ENCODE results near the gene TCEA3. TPM values are rescaled to one million over a fixed set of nuclear protein-coding genes. Genes with fewer than 3 reads are reported as not detected.

TCEA3 gene
- total RNA-seq, 2 donors from 2014 or later: 128 to 133 TPM

GRCh38 chr1:23441446-23442148 is 17.0 kb upstream of the TCEA3 start:
- Histone ChIP-seq H3K27ac (no peak overlapping the region), H3K4me3 (no peak overlapping the region), H3K4me1 (peaks cover 4% of the 10 kb centered on the region), H3K9me3 (no peaks in the 10 kb centered on the region), H3K9ac (ENCODE audit: low read depth in 2 of 2, low read length in 2 of 2) (no peak overlapping the region), H3K36me3 (no peaks in the 10 kb centered on the region), H3K27me3 (no peaks in the 10 kb centered on the region)
- intact Hi-C loops (cut with DNase I): no loop called here
- TF ChIP-seq CTCF (IDR thresholded peaks at IDR 0.05): no peak
- DNase-seq: no peak

- H3K27ac ChIP-seq: no peak overlapping the region
- H3K4me1 ChIP-seq: peaks cover 10% of the 10 kb centered on the region
- no peaks in the 10 kb centered on the region for H3K36me3 ChIP-seq
- H3K9me3 ChIP-seq: no peaks in the 10 kb centered on the region
- H3K9ac ChIP-seq (ENCODE audit: low read depth in 2 of 2, low read length in 2 of 2): no peak overlapping the region
- H3K4me3 ChIP-seq: no peak overlapping the region
- DNase-seq: no peak
- no peak for TF ChIP-seq CTCF (IDR thresholded peaks at IDR 0.05)
- intact Hi-C loops (cut with DNase I): no loop called here
- H3K27me3 ChIP-seq: no peaks in the 10 kb centered on the region
Observed at GRCh38 chr1:23438545-23438944, 14.0 kb upstream of the TCEA3 start.

GRCh38 chr1:23437355-23437664 is 12.8 kb upstream of the TCEA3 start:
- intact Hi-C loops (cut with DNase I): no loop called here
- no peaks in the 10 kb centered on the region for H3K9me3 ChIP-seq
- no peak for DNase-seq
- no peaks in the 10 kb centered on the region for H3K36me3 ChIP-seq
- no peak for TF ChIP-seq CTCF (IDR thresholded peaks at IDR 0.05)
- peak overlapping the region in 1 of 2 donors; percentile 41 for H3K9ac ChIP-seq (ENCODE audit: low read depth in 2 of 2, low read length in 2 of 2)
- H3K27ac ChIP-seq: no peak overlapping the region
- H3K27me3 ChIP-seq: no peaks in the 10 kb centered on the region
- peaks cover 10% of the 10 kb centered on the region for H3K4me1 ChIP-seq
- no peak overlapping the region for H3K4me3 ChIP-seq

GRCh38 chr1:23436520-23437354 is 12.2 kb upstream of the TCEA3 start:
- peak overlapping the region in 1 of 2 donors; percentile 46 for H3K9ac ChIP-seq (ENCODE audit: low read depth in 2 of 2, low read length in 2 of 2)
- H3K4me1 ChIP-seq: peaks cover 10% of the 10 kb centered on the region
- H3K4me3 ChIP-seq: no peak overlapping the region
- no peaks in the 10 kb centered on the region for H3K36me3 ChIP-seq
- DNase-seq: peak; percentile 98
- TF ChIP-seq CTCF (IDR thresholded peaks at IDR 0.05): no peak
- peak overlapping the region; percentile 82 for H3K27ac ChIP-seq
- no peaks in the 10 kb centered on the region for H3K27me3 ChIP-seq
- intact Hi-C loops (cut with DNase I): no loop called here
- H3K9me3 ChIP-seq: no peaks in the 10 kb centered on the region

- Histone ChIP-seq H3K4me1 (peaks cover 10% of the 10 kb centered on the region), H3K4me3 (no peak overlapping the region), H3K27me3 (no peaks in the 10 kb centered on the region), H3K36me3 (no peaks in the 10 kb centered on the region), H3K27ac (no peak overlapping the region), H3K9ac (ENCODE audit: low read depth in 2 of 2, low read length in 2 of 2) (no peak overlapping the region), H3K9me3 (no peaks in the 10 kb centered on the region)
- TF ChIP-seq CTCF (IDR thresholded peaks at IDR 0.05): no peak
- no peak for DNase-seq
- intact Hi-C loops (cut with DNase I): no loop called here
Observed at GRCh38 chr1:23434260-23434775, 9.8 kb upstream of the TCEA3 start.

Measured in colonic mucosa (tissue), 4 donors.